Left lung (tissue), 10 donors: ENCODE measurements around the gene RALGPS2. TPM values are rescaled to one million over a fixed set of nuclear protein-coding genes. Genes with fewer than 3 reads are reported as not detected.

Experiments
- ATAC-seq: fragments of 200-7000 bp; cut with Tn5 transposase; one replicate; pipeline ENCODE4 v1.9.1; 2020; ENCODE audit warnings: moderate library complexity
- DNase-seq, 4 donors: peaks; one replicate each; pipeline ENCODE4 v3.0.0-alpha.2; 2013 to 2020
- H3K27ac ChIP-seq, 2 donors: fragments of 200-600 bp; sonication (generic) in 1 of 2; one replicate each; pipeline versions ENCODE4 v1.5.0 to v1.8.0; 2020 to 2021
- H3K27me3 ChIP-seq, 2 donors: fragments of 200-600 bp; sonication (generic) in 1 of 2; one replicate each; pipeline versions ENCODE4 v1.5.0 to v1.8.0; 2020 to 2021
- H3K36me3 ChIP-seq, 2 donors: fragments of 200-600 bp; sonication (generic) in 1 of 2; one replicate each; pipeline versions ENCODE4 v1.5.0 to v1.8.0; 2020 to 2021
- H3K4me1 ChIP-seq, 2 donors: fragments of 200-600 bp; one replicate each; pipeline ENCODE4 v1.8.0; 2021
- H3K4me3 ChIP-seq, 2 donors: fragments of 200-600 bp; sonication (generic) in 1 of 2; one replicate each; pipeline versions ENCODE4 v1.5.0 to v1.8.0; 2020 to 2021; ENCODE audit warnings: mild to moderate bottlenecking in 1 of 2
- H3K9me3 ChIP-seq, 2 donors: fragments of 200-600 bp; sonication (generic) in 1 of 2; one replicate each; pipeline versions ENCODE4 v1.5.0 to v1.8.0; 2020 to 2021
- CTCF ChIP-seq, 2 donors: fragments of 200-600 bp; sonication (generic) in 1 of 2; IDR thresholded peaks; one replicate each; pipeline versions ENCODE4 v1.5.0 to v1.8.0; 2021; ENCODE audit warnings: antibody characterized with exemption in 2 of 2
- intact Hi-C, 2 donors: fragments of 100-400 bp; cut with DNase I; formaldehyde crosslinking; loops; one replicate each; pipeline versions ENCODE4 v1.11.2 to v1.14.2; 2022
- polyA plus RNA-seq, 6 donors: library from polyadenylated mRNA; unstranded; fragments of 120-200 nt; gene quantifications; one replicate each; pipeline ENCODE4 v1.2.1, GENCODE V29; 2013; ENCODE audit not compliant: insufficient read length in 6 of 6
- total RNA-seq, 2 donors: library from RNA; stranded (reverse); fragmentation: NEBNext Ultra II Directional; extraction: Animal tissue kit (Norgen Biotek cat#: 25700); gene quantifications; one replicate each; pipeline ENCODE4 v1.2.1, GENCODE V29; 2021
- donor health status: DM: no; HTN: yes; CAD: no.
- donor health status: DM: no; HTN: no; CAD: no.

Gene RALGPS2
- total and polyA plus RNA-seq, 8 donors = 9.0 to 24.5 (median 20.9) TPM

DNA sequence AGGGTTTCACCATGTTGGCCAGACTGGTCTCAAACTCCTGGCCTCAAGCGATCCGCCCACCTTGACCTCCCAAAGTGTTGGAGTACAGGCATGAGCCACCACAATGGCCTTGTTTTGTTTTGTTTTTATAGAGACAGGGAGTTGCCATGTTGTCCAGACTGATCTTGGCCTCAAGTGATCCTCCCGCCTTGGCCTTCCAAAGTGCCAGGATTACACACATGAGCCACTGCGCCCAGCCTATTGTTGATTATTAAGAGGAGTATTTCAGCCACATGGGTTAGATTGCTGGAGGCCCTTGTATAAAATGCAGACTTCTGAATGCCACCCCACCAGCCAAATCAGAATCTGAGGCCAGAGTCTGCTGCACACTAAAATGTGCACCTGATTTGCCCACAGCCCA is 203.0 kb downstream of the RALGPS2 start:
- Histone ChIP-seq H3K4me3 (no peak overlapping the region), H3K27me3 (no peaks in the 10 kb centered on the region), H3K36me3 (no peaks in the 10 kb centered on the region), H3K4me1 (peaks cover 0 to 11% of the 10 kb centered on the region in 2 donors), H3K9me3 (peaks cover 0 to 6% of the 10 kb centered on the region in 2 donors), H3K27ac (no peak overlapping the region)
- ATAC-seq (no peak), DNase-seq (no peak)
- intact Hi-C loops = no loop called here
- no peak for TF ChIP-seq CTCF (IDR thresholded peaks at IDR 0.05)

GRCh38 chr1:178928976-178929375 is 203.9 kb downstream of the RALGPS2 start:
- ATAC-seq (no peak), DNase-seq (no peak)
- peaks cover 0 to 17% of the 10 kb centered on the region in 2 donors for H3K4me1 ChIP-seq
- H3K27ac ChIP-seq = no peak overlapping the region
- H3K36me3 ChIP-seq = no peaks in the 10 kb centered on the region
- H3K27me3 ChIP-seq = no peaks in the 10 kb centered on the region
- intact Hi-C loops = no loop called here
- no peak for TF ChIP-seq CTCF (IDR thresholded peaks at IDR 0.05)
- H3K4me3 ChIP-seq = no peak overlapping the region
- H3K9me3 ChIP-seq = peaks cover 0 to 6% of the 10 kb centered on the region in 2 donors

- TF ChIP-seq CTCF (IDR thresholded peaks at IDR 0.05) = no peak
- Histone ChIP-seq H3K4me1 (peaks cover 0 to 17% of the 10 kb centered on the region in 2 donors), H3K9me3 (no peaks in the 10 kb centered on the region), H3K27me3 (no peaks in the 10 kb centered on the region), H3K36me3 (no peaks in the 10 kb centered on the region), H3K27ac (peak overlapping the region; percentile 42 to 70), H3K4me3 (no peak overlapping the region)
- peak; percentile 77 for ATAC-seq
- peak in 2 of 4 donors; percentile 87 to 92 for DNase-seq
- intact Hi-C loops = no loop called here
These were observed 207.0 kb downstream of the RALGPS2 start for GRCh38 chr1:178931858-178932551.

DNA sequence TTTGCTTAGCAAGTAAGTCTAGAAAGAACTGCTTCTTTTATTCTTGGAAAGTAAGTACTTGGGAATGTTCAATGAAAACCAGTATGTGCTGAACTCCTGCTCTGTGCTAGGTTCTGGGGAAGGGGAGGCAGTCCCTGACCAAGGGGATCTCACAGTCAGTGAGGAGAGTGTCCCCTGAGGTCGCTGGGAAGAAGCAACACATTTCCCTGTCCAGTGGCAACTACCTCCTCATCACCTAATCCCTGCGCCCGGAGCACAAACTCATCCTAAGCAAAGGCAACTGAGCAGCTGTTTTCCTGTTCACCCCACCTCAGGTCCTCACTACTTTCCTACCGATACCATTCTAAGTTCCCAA is 207.5 kb downstream of the RALGPS2 start:
- intact Hi-C loops = no loop called here
- H3K36me3 ChIP-seq = no peaks in the 10 kb centered on the region
- H3K9me3 ChIP-seq = no peaks in the 10 kb centered on the region
- H3K27me3 ChIP-seq = no peaks in the 10 kb centered on the region
- TF ChIP-seq CTCF (IDR thresholded peaks at IDR 0.05) = no peak
- H3K4me3 ChIP-seq = no peak overlapping the region
- H3K27ac ChIP-seq = peak overlapping the region; percentile 1 to 42
- peaks cover 0 to 17% of the 10 kb centered on the region in 2 donors for H3K4me1 ChIP-seq
- ATAC-seq (no peak), DNase-seq (no peak)

GRCh38 chr1:178933105-178933561 is 208.1 kb downstream of the RALGPS2 start:
- Histone ChIP-seq H3K4me3 (no peak overlapping the region), H3K4me1 (peaks cover 0 to 17% of the 10 kb centered on the region in 2 donors), H3K36me3 (no peaks in the 10 kb centered on the region), H3K27ac (peak overlapping the region in 1 of 2 donors; percentile 33), H3K27me3 (no peaks in the 10 kb centered on the region), H3K9me3 (no peaks in the 10 kb centered on the region)
- ATAC-seq (peak; percentile 42), DNase-seq (peak in 1 of 4 donors; percentile 60)
- no peak for TF ChIP-seq CTCF (IDR thresholded peaks at IDR 0.05)
- intact Hi-C loops = no loop called here
